Vagina (tissue), 2 donors: ENCODE data around the gene MPPED1. TPM values are rescaled to one million over a fixed set of nuclear protein-coding genes. Genes with fewer than 3 reads are reported as not detected.

Source experiments
- DNase-seq, 2 donors: peaks; one replicate each; pipeline ENCODE4 v3.0.0-alpha.2; 2017; ENCODE audit errors: extremely low spot score in 2 of 2
- H3K27ac ChIP-seq: fragments of 200-600 bp; sonication (generic); one replicate; pipeline ENCODE4 v1.5.1; 2019
- H3K27me3 ChIP-seq: fragments of 200-600 bp; sonication (generic); one replicate; pipeline ENCODE4 v1.5.1; 2019
- H3K36me3 ChIP-seq, 2 donors: fragments of 200-600 bp; sonication (generic); one replicate each; pipeline ENCODE4 v1.5.1; 2017 to 2019
- H3K4me1 ChIP-seq: fragments of 200-600 bp; sonication (generic); one replicate; pipeline ENCODE4 v1.5.1; 2019
- H3K4me3 ChIP-seq, 2 donors: fragments of 200-600 bp; sonication (generic); 1 replicate in 1 of 2; 2 replicates in 1 of 2; pipeline ENCODE4 v1.5.1; 2016 to 2019
- H3K9me3 ChIP-seq: fragments of 200-600 bp; sonication (generic); one replicate; pipeline ENCODE4 v1.5.1; 2019
- CTCF ChIP-seq, 3 experiments: fragments of 450-650 bp in 2 of 3; fragments of 200-600 bp in 1 of 3; sonication (generic) in 1 of 3; IDR thresholded peaks; one replicate each; pipeline ENCODE4 v1.5.1; 2017 to 2019; ENCODE audit warnings: antibody characterized with exemption in 3 of 3, mild to moderate bottlenecking in 2 of 3, moderate library complexity in 2 of 3
- POLR2A ChIP-seq, 2 donors: fragments of 450-650 bp; IDR thresholded peaks; one replicate each; pipeline ENCODE4 v1.6.1; 2017; ENCODE audit warnings: antibody characterized with exemption in 2 of 2, mild to moderate bottlenecking in 2 of 2, moderate library complexity in 2 of 2
- POLR2AphosphoS5 ChIP-seq, 2 donors: sonication (generic); formaldehyde crosslinking; IDR thresholded peaks; one replicate each; pipeline ENCODE4 v1.9.0; 2017; ENCODE audit warnings: antibody characterized with exemption in 2 of 2, mild to moderate bottlenecking in 2 of 2, low read depth in 1 of 2; ENCODE audit not compliant: insufficient read depth in 1 of 2
- intact Hi-C: fragments of 100-400 bp; cut with DNase I; formaldehyde crosslinking; loops from one replicate; pipeline ENCODE4 v1.15.1; 2023
- total RNA-seq: library from RNA; depleted of rRNA; stranded (reverse); fragments of >200 nt; gene quantifications from one replicate; pipeline ENCODE4 v1.2.3, GENCODE V29; 2016

MPPED1 gene
- total RNA-seq, 1 donor from 2014 or later: 0.49 TPM

- intact Hi-C loops: no loop called here
- H3K27ac ChIP-seq: no peak overlapping the region
- H3K36me3 ChIP-seq: no peaks in the 10 kb centered on the region
- TF ChIP-seq POLR2AphosphoS5 (IDR thresholded peaks at IDR 0.05; ENCODE audit: insufficient read depth in 1 of 2, low read depth in 1 of 2) (no peak), CTCF (IDR thresholded peaks at IDR 0.05) (no peak), POLR2A (IDR thresholded peaks at IDR 0.05) (no peak)
- no peaks in the 10 kb centered on the region for H3K4me1 ChIP-seq
- peak in 1 of 2 donors; percentile 61 for DNase-seq
- H3K4me3 ChIP-seq: no peak overlapping the region
- peaks cover 6% of the 10 kb centered on the region for H3K9me3 ChIP-seq
- H3K27me3 ChIP-seq: no peaks in the 10 kb centered on the region
Observed at GRCh38 chr22:43541022-43541421, 129.2 kb downstream of the MPPED1 start.

- Histone ChIP-seq H3K4me1 (no peaks in the 10 kb centered on the region), H3K9me3 (peaks cover 6% of the 10 kb centered on the region), H3K27me3 (no peaks in the 10 kb centered on the region), H3K4me3 (no peak overlapping the region), H3K27ac (no peak overlapping the region), H3K36me3 (no peaks in the 10 kb centered on the region)
- DNase-seq: peak in 1 of 2 donors; percentile 91
- TF ChIP-seq CTCF (IDR thresholded peaks at IDR 0.05): no peak
- no peak for TF ChIP-seq POLR2A (IDR thresholded peaks at IDR 0.05)
- no peak for TF ChIP-seq POLR2AphosphoS5 (IDR thresholded peaks at IDR 0.05; ENCODE audit: insufficient read depth in 1 of 2, low read depth in 1 of 2)
- intact Hi-C loops: no loop called here
Observed at GRCh38 chr22:43541462-43542407, 129.9 kb downstream of the MPPED1 start.

GRCh38 chr22:43542681-43543521 is 131.1 kb downstream of the MPPED1 start:
- no peak for TF ChIP-seq CTCF (IDR thresholded peaks at IDR 0.05)
- no peak for TF ChIP-seq POLR2AphosphoS5 (IDR thresholded peaks at IDR 0.05; ENCODE audit: insufficient read depth in 1 of 2, low read depth in 1 of 2)
- no peak for TF ChIP-seq POLR2A (IDR thresholded peaks at IDR 0.05)
- Histone ChIP-seq H3K36me3 (no peaks in the 10 kb centered on the region), H3K4me1 (no peaks in the 10 kb centered on the region), H3K27me3 (no peaks in the 10 kb centered on the region), H3K9me3 (no peaks in the 10 kb centered on the region), H3K4me3 (no peak overlapping the region), H3K27ac (no peak overlapping the region)
- DNase-seq: peak in 1 of 2 donors; percentile 67
- intact Hi-C loops: no loop called here

- H3K9me3 ChIP-seq: no peaks in the 10 kb centered on the region
- no peak overlapping the region for H3K4me3 ChIP-seq
- no peak overlapping the region for H3K27ac ChIP-seq
- H3K4me1 ChIP-seq: no peaks in the 10 kb centered on the region
- TF ChIP-seq CTCF (IDR thresholded peaks at IDR 0.05) (no peak), POLR2AphosphoS5 (IDR thresholded peaks at IDR 0.05; ENCODE audit: insufficient read depth in 1 of 2, low read depth in 1 of 2) (no peak), POLR2A (IDR thresholded peaks at IDR 0.05) (no peak)
- DNase-seq: peak in 1 of 2 donors; percentile 55
- intact Hi-C loops: no loop called here
- H3K27me3 ChIP-seq: no peaks in the 10 kb centered on the region
- H3K36me3 ChIP-seq: no peaks in the 10 kb centered on the region
Observed at GRCh38 chr22:43543522-43544288, 131.9 kb downstream of the MPPED1 start.
